Hematopoietic multipotent progenitor cell treated with erythropoietin and hydrocortisone succinate and interleukin-3 and kit ligand, for 15 days (in vitro differentiated cells): Measurements from ENCODE around the gene ST7L.

Experiments used
- DNase-seq: peaks from one replicate; pipeline ENCODE4 v3.0.0-alpha.2; 2015; ENCODE audit warnings: low spot score

ST7L gene

DNA sequence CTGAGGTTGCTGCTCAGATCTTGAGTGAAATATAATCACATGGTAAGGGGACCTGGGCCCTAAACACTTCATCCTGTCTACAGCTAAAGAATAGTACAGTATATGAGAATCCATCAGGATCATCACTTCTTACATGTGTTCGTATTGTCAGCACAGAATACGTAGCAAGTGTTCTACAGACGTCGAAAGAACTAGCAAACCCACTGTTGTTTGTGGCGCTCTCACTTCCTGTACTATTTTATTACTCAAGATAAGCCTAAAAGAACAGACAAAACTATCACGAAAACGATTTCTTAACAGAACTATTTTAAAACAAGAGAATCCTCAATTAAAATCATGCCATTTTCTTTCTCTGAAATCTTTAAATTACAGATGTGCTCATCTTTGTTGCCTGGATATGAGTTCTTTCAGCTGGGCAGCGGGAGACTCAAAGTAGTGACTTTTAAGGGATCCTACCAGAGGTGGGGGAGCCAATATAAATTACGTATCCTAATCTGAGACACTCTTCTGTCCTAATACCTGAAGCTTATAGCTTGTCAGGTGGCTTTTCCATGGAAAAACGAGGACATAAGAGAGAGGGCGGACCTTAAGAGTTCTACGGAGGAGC, 724 bp downstream of the ST7L start:
- peak; percentile 62 for DNase-seq

DNA sequence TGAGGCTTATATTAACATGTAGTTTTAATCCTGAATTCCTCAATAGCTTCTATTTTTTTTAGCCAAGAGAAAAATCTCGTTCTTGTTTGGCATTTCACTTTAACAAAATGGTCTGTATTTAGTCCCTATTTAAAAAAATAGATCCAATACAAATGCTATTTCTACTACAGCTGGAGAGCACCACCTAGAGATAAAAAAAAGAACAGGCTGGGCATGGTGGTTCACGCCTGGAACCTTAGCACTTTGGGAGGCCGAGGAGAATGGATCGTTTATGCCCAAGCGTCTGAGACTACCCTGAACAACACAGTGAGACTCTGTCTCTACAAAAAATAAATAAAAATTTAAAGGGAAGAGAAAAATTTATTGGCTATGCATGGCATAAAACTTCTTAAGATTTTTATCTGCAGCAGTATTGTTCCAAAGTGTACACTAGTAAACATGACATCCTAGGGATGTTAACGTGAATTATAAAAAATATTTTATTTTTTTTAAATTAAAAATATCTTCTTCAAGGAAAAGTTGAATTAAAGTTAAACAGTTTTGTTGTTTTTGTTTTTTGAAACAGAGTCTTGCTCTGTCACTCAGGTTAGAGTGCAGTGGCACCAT, 4.4 kb downstream of the ST7L start:
- peak; percentile 51 for DNase-seq

DNA sequence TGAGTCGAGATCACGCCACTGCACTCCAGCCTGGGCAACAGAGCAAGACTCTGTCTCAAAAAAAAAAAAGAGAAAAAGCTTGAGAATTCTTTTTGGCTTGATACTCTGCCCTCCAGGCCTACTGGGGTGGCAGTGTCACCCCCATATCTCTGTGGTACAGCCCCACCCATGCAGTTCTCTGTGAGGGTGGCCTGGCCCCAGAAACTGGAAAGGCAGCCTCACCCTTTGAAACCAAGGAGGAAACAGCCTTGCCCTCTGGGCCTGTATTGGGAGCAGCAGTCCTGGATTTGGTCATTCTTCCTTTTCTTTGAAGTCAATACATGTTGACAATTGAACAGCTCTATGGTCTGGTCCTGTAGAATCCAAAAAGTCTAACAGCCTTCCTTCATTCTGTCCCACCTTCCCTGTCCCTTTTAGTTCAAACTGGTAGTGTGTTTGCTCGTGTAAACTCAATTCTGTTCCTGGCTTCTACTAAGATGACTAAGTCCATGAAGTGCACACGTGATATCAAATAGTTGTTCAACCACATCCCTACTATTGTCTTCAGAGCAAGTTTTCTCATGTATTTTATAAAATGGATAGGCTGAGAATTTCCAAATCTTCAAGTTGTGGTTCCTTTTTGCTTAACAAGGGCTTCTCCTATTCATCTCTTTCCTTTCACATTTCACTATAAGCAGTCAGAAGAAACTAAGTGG, 13.2 kb downstream of the ST7L start:
- peak; percentile 43 for DNase-seq

DNA sequence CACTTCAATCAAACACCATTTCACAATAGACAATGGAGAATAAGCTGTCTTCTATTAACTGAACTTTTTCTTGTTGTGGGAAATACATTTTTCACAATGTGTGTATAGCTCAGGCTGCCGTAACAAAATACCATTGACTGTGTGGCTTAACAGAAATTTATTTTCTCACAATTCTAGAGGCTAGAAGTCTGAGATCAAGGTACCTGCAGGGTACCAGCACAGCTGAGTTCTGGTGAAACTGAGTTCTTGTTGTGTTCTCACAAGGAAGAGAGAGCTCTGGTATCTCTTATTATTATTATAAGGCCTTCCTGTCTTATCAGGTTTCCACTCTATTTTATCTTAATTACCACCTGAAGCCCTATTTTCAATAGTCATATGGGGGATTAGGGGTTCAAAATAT, 15.4 kb downstream of the ST7L start:
- DNase-seq = no peak

DNA sequence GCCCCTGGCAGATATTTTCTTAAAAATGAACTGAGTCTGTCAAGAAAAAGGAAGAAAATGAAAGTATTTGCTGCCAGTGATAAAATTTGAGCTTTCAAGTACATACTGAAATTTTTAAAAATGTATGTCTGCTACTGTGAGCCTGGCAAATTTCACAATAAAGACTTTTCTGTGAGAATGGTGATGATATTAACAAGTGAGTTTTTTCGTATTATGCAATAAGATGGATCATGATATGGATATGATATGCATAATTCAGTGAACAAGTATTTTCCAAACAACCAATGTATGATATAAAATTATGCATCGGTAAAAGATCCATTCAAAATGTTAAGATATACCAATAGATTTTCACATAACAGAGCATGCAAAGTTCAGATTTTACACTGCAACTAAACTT, 15.9 kb downstream of the ST7L start:
- no peak for DNase-seq

DNA sequence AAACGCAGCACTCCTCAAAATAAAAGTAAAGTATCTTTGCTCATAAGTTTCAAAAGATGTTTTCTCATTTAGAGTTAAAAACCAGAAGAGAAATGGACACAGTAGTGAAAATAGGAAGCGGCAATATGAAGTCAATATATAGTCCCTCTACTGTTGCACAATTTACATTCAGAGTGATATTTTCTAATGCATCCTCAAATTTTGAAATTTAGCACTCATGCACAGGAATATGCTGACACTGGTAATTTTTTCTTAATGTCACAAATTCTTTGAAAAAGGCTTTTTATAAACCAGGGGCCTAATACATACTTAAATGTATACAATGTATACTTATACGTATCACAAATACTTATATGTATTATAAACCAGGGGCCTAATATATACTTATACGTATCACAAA, 19.5 kb downstream of the ST7L start:
- no peak for DNase-seq

DNA sequence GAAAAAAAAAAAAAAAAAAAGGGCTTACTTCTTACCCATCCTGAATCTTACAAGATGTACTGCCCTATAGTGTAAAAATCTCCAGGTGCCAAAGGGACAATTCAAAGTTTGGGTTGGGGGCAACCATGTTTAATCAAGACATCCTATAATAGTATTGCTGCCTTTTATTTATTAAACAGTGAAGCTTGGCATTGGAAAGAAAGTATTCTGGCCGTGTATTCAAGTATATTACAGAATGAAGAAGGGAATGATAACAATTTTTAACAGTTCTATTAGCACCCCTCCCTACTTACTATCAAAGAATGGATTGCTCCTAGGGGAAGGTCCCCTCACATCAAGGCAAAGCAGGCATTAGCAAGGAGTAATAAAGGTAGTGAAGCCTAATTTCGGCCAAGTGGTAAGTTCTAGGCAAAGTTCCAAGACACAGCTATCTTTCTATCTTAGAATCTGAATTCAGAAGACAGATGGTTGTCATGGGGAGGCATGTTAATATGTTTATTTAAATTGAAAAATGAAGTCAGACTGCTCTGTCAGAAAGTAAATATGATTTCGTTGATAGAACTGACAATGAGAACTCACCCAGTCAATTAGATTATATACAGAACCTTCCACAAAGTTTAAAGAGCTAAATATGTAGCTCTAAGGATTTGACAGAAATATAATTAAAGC, 24.6 kb downstream of the ST7L start:
- DNase-seq = no peak

DNA sequence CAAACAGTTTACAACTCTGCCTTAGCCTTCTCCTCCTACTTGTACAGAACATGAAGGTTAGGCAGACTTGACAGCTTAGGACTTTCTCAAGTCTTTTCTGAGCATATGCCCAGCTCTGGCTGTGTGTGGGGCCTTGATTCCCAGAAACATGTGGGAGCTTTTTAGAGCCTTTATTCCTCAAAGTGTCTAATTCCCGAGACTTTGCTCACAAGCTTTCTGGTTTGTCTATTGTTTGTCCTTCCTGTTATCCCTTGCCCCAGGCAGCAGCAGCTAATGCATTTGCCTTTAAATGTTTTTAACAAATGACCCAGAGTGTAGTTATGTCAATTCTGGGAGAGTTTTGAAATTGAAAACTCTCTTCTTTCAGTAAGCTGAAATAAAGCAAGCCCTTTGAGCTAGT, 29.2 kb downstream of the ST7L start:
- no peak for DNase-seq

DNA sequence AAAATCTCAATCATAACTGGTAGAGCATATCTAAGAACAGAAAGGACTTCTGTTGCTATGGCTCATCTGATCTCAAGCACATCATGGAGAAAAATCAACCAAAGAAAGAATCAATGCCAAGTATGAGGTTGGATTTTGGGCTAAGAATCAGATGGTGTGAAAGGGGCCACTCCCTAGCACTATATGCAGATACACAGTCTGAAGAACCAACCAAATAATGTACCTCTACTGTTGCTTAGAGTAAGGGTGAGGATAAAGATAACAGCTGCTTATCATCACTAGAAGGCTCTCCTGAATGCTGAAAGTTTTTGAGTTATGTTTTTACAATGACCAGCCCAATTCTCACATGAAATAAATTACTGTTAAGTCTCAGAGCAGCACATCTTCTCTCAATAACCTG, 35.6 kb downstream of the ST7L start:
- no peak for DNase-seq

DNA sequence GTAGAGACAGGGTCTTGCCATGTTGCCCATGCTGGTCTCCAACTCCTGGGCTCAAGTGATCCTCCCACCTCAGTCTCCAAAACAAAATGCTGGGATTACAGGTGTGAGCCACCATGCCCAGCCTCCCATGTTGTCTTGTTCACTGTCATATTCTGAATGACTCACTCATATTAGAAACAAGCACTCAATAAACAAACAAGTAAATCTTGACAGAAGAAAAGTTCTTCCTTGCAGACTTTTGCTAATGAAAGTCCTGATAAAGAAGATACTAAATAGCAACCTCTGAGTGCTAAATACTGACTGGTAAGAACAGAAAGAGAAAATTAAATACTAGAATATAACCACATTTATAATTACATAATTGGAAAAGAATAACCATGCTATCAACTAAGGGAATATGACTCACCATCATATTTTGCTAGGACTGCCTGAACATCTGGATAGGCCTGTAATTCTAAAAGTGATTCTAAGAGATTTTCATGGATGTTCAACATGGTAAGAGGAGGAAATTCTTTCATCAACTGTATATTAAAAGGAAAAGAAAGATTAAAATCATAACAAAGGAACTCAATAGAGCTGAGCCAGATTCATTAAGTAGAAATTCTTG, 37.3 kb downstream of the ST7L start:
- no peak for DNase-seq

DNA sequence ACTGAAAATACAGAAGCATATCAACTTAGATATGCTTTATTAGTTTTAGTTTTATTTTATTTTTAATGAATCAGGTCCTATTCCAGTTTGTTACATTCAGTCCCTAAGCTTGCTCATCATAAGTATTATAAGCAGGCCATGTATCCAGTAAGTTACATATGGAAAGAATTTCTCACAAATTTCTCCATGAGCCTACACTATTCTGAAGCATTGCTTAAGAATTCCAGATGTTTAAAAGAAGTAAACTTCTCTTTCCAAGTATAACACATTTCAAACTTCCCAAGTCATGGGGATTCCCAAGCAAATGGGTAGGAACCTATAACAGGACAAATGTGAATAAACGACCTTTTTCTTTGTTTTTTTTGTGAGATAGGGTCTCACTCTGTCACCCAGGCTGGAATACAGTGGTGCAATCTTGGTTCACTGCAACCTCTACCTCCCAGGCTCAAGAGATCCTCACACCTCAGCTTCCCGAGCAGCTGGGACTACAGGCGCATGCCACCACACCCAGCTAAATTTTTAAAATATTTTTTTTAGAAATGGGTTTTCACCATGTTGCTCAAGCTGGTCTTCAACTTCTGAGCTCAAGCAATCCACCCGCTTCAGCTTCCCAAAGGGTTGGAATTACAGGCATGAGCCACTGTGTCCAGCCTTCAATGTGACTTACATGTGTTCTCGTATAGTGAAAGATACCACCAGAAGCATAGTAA, 39.0 kb downstream of the ST7L start:
- DNase-seq = no peak

DNA sequence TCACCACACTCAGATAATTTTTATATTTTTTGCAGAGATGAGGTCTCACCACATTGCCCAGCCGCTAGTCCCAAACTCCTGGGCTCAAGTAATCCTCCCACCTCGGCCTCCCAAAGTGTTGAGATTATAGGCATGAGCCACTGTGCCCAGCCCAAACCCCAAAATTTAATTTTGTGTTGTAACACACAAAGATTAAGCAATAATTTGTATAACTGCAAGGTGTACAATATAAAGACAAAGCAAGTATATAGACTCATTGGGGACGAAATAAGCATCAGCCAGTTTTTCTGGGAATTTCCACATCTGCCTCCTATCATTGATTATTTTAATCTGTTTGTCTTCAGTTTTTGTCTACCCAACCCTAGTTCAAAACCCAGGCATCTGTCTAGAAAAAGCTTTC, 42.7 kb downstream of the ST7L start:
- DNase-seq = no peak

DNA sequence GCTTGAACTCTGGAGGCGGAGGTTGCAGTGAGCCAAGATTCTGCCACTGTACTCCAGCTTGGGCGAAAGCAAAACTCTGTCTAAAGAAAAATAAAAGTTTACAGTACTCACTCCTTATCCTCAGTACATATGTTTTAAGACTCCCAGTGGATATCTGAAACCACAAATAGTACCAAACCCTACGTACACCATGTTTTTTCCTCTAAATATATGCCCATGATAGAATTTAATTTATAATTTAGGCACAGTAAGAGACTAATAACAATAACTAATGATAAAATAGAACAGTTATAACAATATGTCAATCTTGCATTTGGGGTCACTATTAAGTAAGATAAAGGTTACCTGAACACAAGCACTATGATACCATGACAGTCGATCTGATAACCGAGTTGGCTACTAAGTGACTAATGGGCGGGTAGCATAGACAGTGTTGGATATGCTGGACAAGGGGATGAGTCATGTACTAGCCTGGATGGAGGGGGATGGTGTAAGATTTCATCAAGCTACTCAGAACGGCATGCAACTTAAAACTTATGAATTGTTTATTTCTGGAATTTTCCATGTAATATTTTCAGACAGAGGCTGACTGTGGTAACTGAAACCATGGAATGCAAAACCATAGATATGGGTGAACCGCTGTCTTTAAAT, 43.7 kb downstream of the ST7L start:
- no peak for DNase-seq

DNA sequence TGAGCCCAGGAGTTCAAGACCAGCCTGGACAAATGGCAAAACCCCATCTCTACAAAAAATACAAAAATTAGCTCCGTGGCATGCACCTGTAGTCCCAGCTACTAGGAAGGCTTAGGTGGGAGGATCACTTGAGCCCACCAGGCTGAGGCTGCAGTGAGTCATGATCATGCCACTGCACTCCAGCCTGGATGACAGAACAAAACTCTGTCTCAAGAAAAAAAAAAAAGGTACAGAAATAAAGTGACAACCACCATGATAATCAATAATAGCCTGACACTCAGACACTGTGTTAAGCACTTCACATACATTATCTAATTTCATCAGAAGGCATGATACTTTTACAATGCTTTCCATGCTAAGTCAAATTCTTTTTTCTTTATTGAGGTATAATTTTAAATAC, 53.1 kb downstream of the ST7L start:
- DNase-seq = no peak

DNA sequence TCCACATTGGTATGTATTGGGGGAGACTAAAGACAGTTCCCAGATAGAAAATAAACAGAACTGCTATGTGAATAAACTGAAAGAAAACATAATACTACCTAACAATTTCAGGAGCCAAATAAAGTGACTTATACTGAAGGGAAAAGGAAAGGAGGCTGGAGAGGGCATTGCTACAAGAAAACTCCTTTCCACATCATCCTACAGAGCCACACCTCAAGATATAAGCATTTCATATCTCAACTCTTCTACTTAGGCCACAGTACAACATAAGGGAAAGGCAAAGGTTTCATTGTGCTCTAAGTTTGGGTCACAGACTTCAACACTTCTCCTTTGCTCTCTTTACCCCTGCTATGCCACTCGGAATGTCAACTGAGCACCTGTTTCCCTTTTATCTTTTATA, 54.9 kb downstream of the ST7L start:
- no peak for DNase-seq

DNA sequence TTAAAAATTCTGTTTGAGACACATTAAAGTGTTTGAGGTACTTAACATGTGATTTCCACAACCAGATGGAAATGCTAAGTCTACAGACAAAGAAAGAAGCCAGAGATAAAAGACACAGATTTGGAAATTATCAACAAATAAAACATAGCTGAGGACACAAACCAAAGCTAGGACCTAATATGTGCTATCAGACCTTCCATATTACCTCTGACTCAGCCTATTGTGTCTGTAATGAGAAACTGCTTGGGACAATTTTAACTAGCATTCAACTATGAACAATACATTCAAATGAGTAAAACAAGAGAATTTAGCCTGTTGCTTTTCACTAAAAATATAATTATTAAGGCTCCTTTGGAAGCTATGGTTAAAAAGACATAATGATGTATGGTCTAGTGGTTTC, 55.6 kb downstream of the ST7L start:
- DNase-seq = no peak

DNA sequence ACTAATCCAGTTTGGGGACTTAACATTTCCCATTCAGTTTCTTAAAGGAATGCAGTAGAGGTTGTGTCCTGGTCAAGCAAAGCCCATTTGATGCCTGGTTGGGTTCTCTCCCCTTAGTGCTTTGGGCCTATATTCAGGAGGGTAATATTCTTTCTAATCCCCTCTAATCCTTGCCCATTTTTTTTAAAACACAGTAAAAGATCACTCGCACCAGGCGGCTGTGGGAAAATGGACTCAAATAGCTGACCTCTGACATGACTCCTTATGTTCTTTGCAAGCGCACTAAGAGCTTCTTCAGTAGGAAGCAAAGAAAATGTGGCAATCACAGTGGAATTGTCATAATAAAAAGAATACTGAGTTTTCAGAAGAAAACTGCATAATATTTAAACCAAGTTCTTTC, 60.3 kb downstream of the ST7L start:
- no peak for DNase-seq

DNA sequence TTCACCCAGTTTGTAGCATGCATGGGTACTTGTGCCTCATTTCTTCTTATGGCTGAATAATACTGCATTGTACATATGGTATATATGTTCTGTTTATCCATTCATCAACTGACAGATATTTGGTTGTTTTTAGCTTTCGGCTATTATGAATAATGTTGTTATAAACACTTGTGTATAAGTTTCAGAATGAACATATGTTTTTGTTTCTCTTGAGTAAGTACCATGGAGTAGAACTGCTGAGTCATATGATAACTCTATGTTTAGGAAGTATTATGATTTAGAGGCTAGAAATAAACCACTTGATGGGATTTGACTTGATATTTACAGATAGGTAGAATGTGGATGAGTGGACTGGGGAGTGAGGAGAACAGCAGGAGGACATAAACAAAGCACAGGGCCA, 61.6 kb downstream of the ST7L start:
- no peak for DNase-seq

DNA sequence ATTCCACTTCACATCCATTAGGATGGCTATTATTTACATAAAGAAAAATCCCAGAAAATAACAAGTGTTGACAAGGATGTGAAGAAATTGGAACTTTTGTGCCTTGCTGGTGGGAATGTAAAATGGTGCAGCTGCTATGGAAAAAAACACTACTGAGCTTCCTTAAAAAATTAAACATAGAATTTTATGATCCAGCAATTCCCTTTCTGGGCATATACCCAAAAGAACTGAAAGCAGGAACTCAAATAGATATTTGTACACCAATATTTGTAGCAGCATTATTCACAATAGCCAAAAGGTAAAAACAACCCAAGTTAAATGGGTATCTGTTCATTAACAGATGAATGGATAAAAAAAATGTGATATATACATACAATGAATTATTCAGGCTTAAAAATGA, 64.5 kb downstream of the ST7L start:
- DNase-seq = no peak

DNA sequence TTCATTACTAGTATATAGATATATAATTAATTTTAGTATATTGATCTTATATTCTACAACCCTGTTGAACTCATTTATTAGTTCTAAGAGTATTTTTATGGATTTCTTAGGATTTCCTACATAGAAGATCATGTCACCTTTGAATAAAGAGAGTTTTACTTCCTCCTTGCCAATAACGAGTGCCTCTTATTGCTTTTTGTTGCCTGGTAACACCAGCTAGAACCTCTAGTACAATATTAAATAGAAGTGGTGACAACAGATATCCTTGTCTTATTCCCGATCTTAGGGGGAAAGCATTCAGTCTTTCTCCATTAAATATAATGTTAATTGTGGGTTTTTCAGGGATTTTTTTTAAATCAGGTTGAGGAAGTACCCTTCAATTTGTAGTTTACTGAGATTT, 69.4 kb downstream of the ST7L start:
- DNase-seq = no peak

DNA sequence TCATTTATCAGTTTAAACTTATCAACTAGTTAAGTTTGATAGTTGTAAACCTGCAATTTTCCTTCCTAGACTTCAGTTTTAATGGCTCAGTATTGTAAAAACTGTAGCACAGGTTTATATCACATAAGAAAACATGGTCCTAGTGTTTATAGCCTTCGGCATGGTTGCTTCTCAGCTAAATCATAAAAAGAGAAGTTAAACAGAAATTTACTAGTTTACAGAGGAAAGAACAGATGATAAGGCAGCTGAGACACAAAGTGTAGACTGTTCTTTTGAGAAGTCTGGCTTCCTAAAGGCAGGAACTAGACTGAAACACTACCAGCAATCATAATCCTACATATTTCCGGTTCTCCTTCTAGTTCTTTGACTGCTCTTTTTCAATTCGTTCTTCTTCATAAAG, 70.4 kb downstream of the ST7L start:
- DNase-seq = no peak

DNA sequence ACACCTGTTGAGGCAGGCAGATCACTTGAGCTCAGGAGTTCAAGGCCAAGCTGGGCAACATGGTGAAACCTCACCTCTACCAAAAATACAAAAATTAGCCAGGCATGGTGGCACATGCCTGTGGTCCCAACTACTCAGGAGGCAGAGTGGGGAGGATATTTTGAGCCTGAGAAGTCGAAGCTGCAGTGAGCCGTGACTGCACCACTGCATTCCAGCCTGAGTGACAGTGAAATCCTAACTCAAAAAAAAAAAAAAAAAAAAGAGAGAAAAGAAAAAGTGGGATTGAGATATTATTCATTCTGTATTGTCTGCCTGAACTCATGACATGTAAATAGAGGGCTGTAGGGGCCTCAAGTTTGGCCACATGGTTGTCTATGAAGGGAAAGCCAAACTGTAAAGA, 72.9 kb downstream of the ST7L start:
- DNase-seq = no peak
